Panc1 (cell line): ENCODE measurements around the gene SCGB2A2. TPM values are rescaled to one million over a fixed set of nuclear protein-coding genes. Genes with fewer than 3 reads are reported as not detected.

ENCODE experiments used
- ATAC-seq: fragments of 200-7000 bp; cut with Tn5 transposase; 2 replicates; pipeline ENCODE4 v1.9.1; 2020; ENCODE audit warnings: mild to moderate bottlenecking, moderate library complexity
- BruUV-seq: library from RNA; stranded (reverse); fragments of 400-500 nt; replicated peaks from 2 replicates; lab custom pipeline; 2021; lab: Mats Ljungman, UMichigan
- CTCF ChIA-PET: fragments of 300-600 bp; sonication (Branson Sonifier 250); formaldehyde crosslinking; loops from one replicate; lab custom pipeline; 2022; ENCODE audit warnings: antibody characterized with exemption; lab: Charles Lee
- POLR2A ChIA-PET: fragments of 300-600 bp; sonication (Branson Sonifier 250); formaldehyde crosslinking; loops from one replicate; lab custom pipeline; 2022; ENCODE audit warnings: antibody characterized with exemption; lab: Charles Lee
- DNase-seq: peaks from one replicate; pipeline ENCODE4 v3.0.0-alpha.2; 2010; ENCODE audit warnings: low read depth, low spot score
- H3K27ac ChIP-seq: 2 replicates; pipeline ENCODE4 v1.5.1; 2011; ENCODE audit warnings: mild to moderate bottlenecking, low read length, inconsistent platforms
- H3K27me3 ChIP-seq: fragments of 200-500 bp; sonication (Bioruptor generic); 2 replicates; pipeline ENCODE4 v1.6.0; 2014; ENCODE audit warnings: low read length, inconsistent platforms; ENCODE audit not compliant: control insufficient read depth, insufficient read depth
- H3K36me3 ChIP-seq: fragments of 200-500 bp; sonication (Bioruptor generic); 2 replicates; pipeline ENCODE4 v1.5.1; 2014; ENCODE audit warnings: inconsistent platforms, mild to moderate bottlenecking, low read length, moderate library complexity; ENCODE audit not compliant: control insufficient read depth, insufficient read depth
- H3K4me1 ChIP-seq: 2 replicates; pipeline ENCODE4 v1.5.1; 2011; ENCODE audit warnings: inconsistent platforms, mild to moderate bottlenecking, low read length, moderate library complexity; ENCODE audit not compliant: control insufficient read depth, insufficient read depth
- H3K4me3 ChIP-seq, 2 experiments: 2 replicates each; pipeline ENCODE4 v1.5.1; 2011 to 2012; ENCODE audit warnings: low read depth in 2 of 2, low read length in 2 of 2, mild to moderate bottlenecking in 2 of 2, inconsistent platforms in 1 of 2, moderate library complexity in 1 of 2
- H3K9me3 ChIP-seq: fragments of 200-500 bp; sonication (Bioruptor generic); 2 replicates; pipeline ENCODE4 v1.5.1; 2014; ENCODE audit warnings: low read depth, mild to moderate bottlenecking, inconsistent platforms, low read length, moderate library complexity; ENCODE audit not compliant: control insufficient read depth, insufficient read depth
- CTCF ChIP-seq: fragments of 450-650 bp; IDR thresholded peaks from 2 replicates; pipeline ENCODE4 v1.5.1; 2017; ENCODE audit warnings: mild to moderate bottlenecking
- POLR2AphosphoS5 ChIP-seq: IDR thresholded peaks from 2 replicates; pipeline ENCODE4 v1.6.1; 2012; ENCODE audit warnings: mild to moderate bottlenecking, low read depth, low read length, moderate library complexity
- REST ChIP-seq, 2 experiments: IDR thresholded peaks; 2 replicates each; pipeline ENCODE4 v1.6.1; 2011 to 2012; ENCODE audit warnings: low read depth in 2 of 2, control low read depth in 1 of 2, low read length in 1 of 2, mild to moderate bottlenecking in 1 of 2, moderate library complexity in 1 of 2; ENCODE audit not compliant: insufficient read depth in 1 of 2
- SIN3A ChIP-seq: IDR thresholded peaks from 2 replicates; pipeline ENCODE4 v1.6.1; 2012; ENCODE audit warnings: low read depth, mild to moderate bottlenecking, low read length, moderate library complexity, borderline replicate concordance; ENCODE audit not compliant: insufficient read depth
- TCF7L2 ChIP-seq: IDR thresholded peaks from 2 replicates; pipeline ENCODE4 v1.6.1; 2011; ENCODE audit warnings: mild to moderate bottlenecking, low read depth, low read length, inconsistent platforms
- in situ Hi-C: cut with HindIII; loops from 2 replicates; pipeline ENCODE4 v1.10.0; 2016; ENCODE audit warnings: low sequenced_read_pairs, low pct_unique_long_range_greater_than_20kb
- intact Hi-C: fragments of 100-400 bp; cut with micrococcal nuclease; formaldehyde crosslinking; loops from one replicate; pipeline ENCODE4 v1.10.0; 2022; ENCODE audit not compliant: unreplicated experiment
- total RNA-seq: library from RNA; stranded (reverse); gene quantifications from one replicate; pipeline ENCODE4 v1.2.1, GENCODE V29; 2021; ENCODE audit not compliant: unreplicated experiment

SCGB2A2 gene
- total RNA-seq, 1 experiment from 2014 or later: not detected

GRCh38 chr11:62238151-62238550 is 31.8 kb upstream of the SCGB2A2 start:
- Histone ChIP-seq H3K9me3 (no peaks in the 10 kb centered on the region), H3K36me3 (no peaks in the 10 kb centered on the region), H3K27me3 (peaks cover 6% of the 10 kb centered on the region), H3K4me1 (peaks cover 11% of the 10 kb centered on the region), H3K27ac (no peak overlapping the region), H3K4me3 (no peak overlapping the region)
- no peak for ATAC-seq
- TF ChIP-seq REST (IDR thresholded peaks at IDR 0.05; ENCODE audit: insufficient read depth in 1 of 2, low read depth in 2 of 2, low read length in 1 of 2) (no peak), TCF7L2 (no peak), POLR2AphosphoS5 (no peak), SIN3A (no peak), CTCF (no peak)
- ChIA-PET CTCF (no interaction called here), POLR2A (no interaction called here)
- intact Hi-C loops (no loop called here), in situ Hi-C loops (no loop called here)
- no peak for DNase-seq
- BruUV-seq: no TSS peak

GRCh38 chr11:62241095-62241494 is 28.9 kb upstream of the SCGB2A2 start:
- Histone ChIP-seq H3K27ac (0 out of 2 replicates have a peak overlapping the region, but pooled peaks have one; percentile 55), H3K4me1 (peaks cover 11% of the 10 kb centered on the region), H3K36me3 (no peaks in the 10 kb centered on the region), H3K9me3 (no peaks in the 10 kb centered on the region), H3K27me3 (peaks cover 2% of the 10 kb centered on the region), H3K4me3 (no peak overlapping the region)
- no peak for ATAC-seq
- ChIA-PET CTCF (no interaction called here), POLR2A (no interaction called here)
- TF ChIP-seq SIN3A (no peak), POLR2AphosphoS5 (no peak), TCF7L2 (no peak), CTCF (no peak), REST (IDR thresholded peaks at IDR 0.05; ENCODE audit: insufficient read depth in 1 of 2, low read depth in 2 of 2, low read length in 1 of 2) (no peak)
- BruUV-seq: no TSS peak
- intact Hi-C loops (no loop called here), in situ Hi-C loops (no loop called here)
- DNase-seq: no peak
